GM12878 (cell line): Measurements from ENCODE around the gene ELAVL1. TPM values are rescaled to one million over a fixed set of nuclear protein-coding genes. Genes with fewer than 3 reads are reported as not detected.
"Not testable (repeated sequence)": the region's sequence is repeated elsewhere in the genome, so short reads cannot be mapped to it uniquely, and the experiment has no call there.

Experiments
- ATAC-seq: fragments of 200-7000 bp; cut with Tn5 transposase; 3 replicates; pipeline ENCODE4 v1.9.1; 2020; ENCODE audit warnings: mild to moderate bottlenecking, moderate library complexity
- BruUV-seq: library from RNA; stranded (reverse); fragments of 400-500 nt; replicated peaks from 2 replicates; lab custom pipeline; 2021; lab: Mats Ljungman, UMichigan
- CTCF ChIA-PET: fragments of 300-600 bp; sonication (Branson Sonifier 250); formaldehyde crosslinking; extraction: SDS; loops from one replicate; lab custom pipeline; 2021; ENCODE audit warnings: inconsistent platforms; lab: Yijun Ruan, JAX
- POLR2A ChIA-PET: fragments of 350-600 bp; formaldehyde crosslinking; extraction: SDS; loops from one replicate; lab custom pipeline; 2021; ENCODE audit warnings: inconsistent platforms; lab: Charles Lee
- RAD21 ChIA-PET: fragments of 300-600 bp; sonication (Branson Sonifier 250); formaldehyde crosslinking; loops from one replicate; lab custom pipeline; 2023; ENCODE audit warnings: antibody characterized with exemption; ENCODE audit not compliant: unreplicated experiment; lab: Charles Lee
- SMC1A ChIA-PET: fragments of 300-600 bp; sonication (Branson Sonifier 250); formaldehyde crosslinking; loops from one replicate; lab custom pipeline; 2023; ENCODE audit not compliant: unreplicated experiment, uncharacterized antibody; lab: Charles Lee
- DNase-seq: peaks from one replicate; pipeline ENCODE4 v3.0.0-alpha.2; 2011; ENCODE audit warnings: low read depth, low spot score
- FAIRE-seq: peaks from 3 replicates; lab custom pipeline; 2011; peaks lifted over from hg19 to GRCh38; lab: Jason Lieb, UNC
- H2AFZ ChIP-seq: 2 replicates; pipeline ENCODE4 v1.6.0; 2011; ENCODE audit warnings: low read depth, low read length, control low read depth; ENCODE audit not compliant: control insufficient read depth
- H3K27ac ChIP-seq: 2 replicates; pipeline ENCODE4 v1.5.1; 2011; ENCODE audit warnings: control low read depth; ENCODE audit not compliant: control insufficient read depth, insufficient read depth
- H3K27me3 ChIP-seq, 2 experiments: replicated peaks in 1 of 2; 2 replicates each; pipeline versions ENCODE4 v1.6.0 to v1.6.1; 2011; ENCODE audit warnings: low read length in 1 of 2; ENCODE audit not compliant: control insufficient read depth in 2 of 2, insufficient read depth in 2 of 2
- H3K36me3 ChIP-seq, 2 experiments: 2 replicates each; pipeline ENCODE4 v1.5.1; 2011; ENCODE audit warnings: low read length in 1 of 2; ENCODE audit not compliant: control insufficient read depth in 2 of 2, insufficient read depth in 2 of 2
- H3K4me1 ChIP-seq: 2 replicates; pipeline ENCODE4 v1.6.1; 2011; ENCODE audit warnings: mild to moderate bottlenecking, low read length, moderate library complexity, mixed read lengths; ENCODE audit not compliant: control insufficient read depth, insufficient read depth
- H3K4me2 ChIP-seq: 2 replicates; pipeline ENCODE4 v1.6.0; 2011; ENCODE audit warnings: control low read depth; ENCODE audit not compliant: control insufficient read depth, insufficient read depth
- H3K4me3 ChIP-seq: fragments of 200-600 bp; sonication (generic); 2 replicates; pipeline ENCODE4 v1.5.1; 2016
- H3K79me2 ChIP-seq: 2 replicates; pipeline ENCODE4 v1.6.0; 2011; ENCODE audit warnings: low read length; ENCODE audit not compliant: control insufficient read depth, insufficient read depth
- H3K9ac ChIP-seq: 2 replicates; pipeline ENCODE4 v1.8.0; 2011; ENCODE audit warnings: low read length, control low read depth, mixed read lengths; ENCODE audit not compliant: control insufficient read depth, insufficient read depth
- H3K9me3 ChIP-seq: replicated peaks from 3 replicates; pipeline ENCODE4 v1.5.1; 2011; ENCODE audit warnings: mild to moderate bottlenecking, low read length; ENCODE audit not compliant: control insufficient read depth, insufficient read depth
- H4K20me1 ChIP-seq: 2 replicates; pipeline ENCODE4 v1.6.0; 2011; ENCODE audit not compliant: control insufficient read depth, insufficient read depth
- BHLHE40 ChIP-seq, 2 experiments: fragments of 450-650 bp in 1 of 2; IDR thresholded peaks; 2 replicates each; pipeline ENCODE4 v1.6.1; 2011 to 2017; ENCODE audit warnings: low read depth in 2 of 2, borderline replicate concordance in 1 of 2, improper control_type of control experiment in 1 of 2, low read length in 1 of 2, mild to moderate bottlenecking in 1 of 2
- BMI1 ChIP-seq: fragments of 450-650 bp; IDR thresholded peaks from 2 replicates; pipeline ENCODE4 v1.6.1; 2016; ENCODE audit warnings: mild to moderate bottlenecking, moderate library complexity, borderline replicate concordance
- CBFB ChIP-seq: IDR thresholded peaks from 2 replicates; pipeline ENCODE4 v1.6.1; 2016; ENCODE audit warnings: antibody characterized with exemption, low read depth
- CBX3 ChIP-seq: fragments of 200-600 bp; sonication (generic); IDR thresholded peaks from 2 replicates; pipeline ENCODE4 v1.6.1; 2016; ENCODE audit warnings: low read depth, borderline replicate concordance
- CHD1 ChIP-seq: IDR thresholded peaks from 2 replicates; pipeline ENCODE4 v1.6.1; 2012; ENCODE audit warnings: low read depth, low read length, improper control_type of control experiment
- CREB1 ChIP-seq: IDR thresholded peaks from 2 replicates; pipeline ENCODE4 v1.6.1; 2012; ENCODE audit warnings: low read depth, mild to moderate bottlenecking, inconsistent platforms
- ESRRA ChIP-seq: IDR thresholded peaks from 2 replicates; pipeline ENCODE4 v1.6.1; 2012; ENCODE audit warnings: mild to moderate bottlenecking, low read length, improper control_type of control experiment
- FOS ChIP-seq: IDR thresholded peaks from 3 replicates; pipeline ENCODE4 v1.6.1; 2011; ENCODE audit warnings: borderline replicate concordance; ENCODE audit not compliant: insufficient read length; ENCODE audit errors: extremely low read depth
- LARP7 ChIP-seq: fragments of 450-650 bp; IDR thresholded peaks from 2 replicates; pipeline ENCODE4 v1.6.1; 2017; ENCODE audit warnings: mild to moderate bottlenecking
- POLR2A ChIP-seq: IDR thresholded peaks from 2 replicates; pipeline ENCODE4 v1.6.1; 2011; ENCODE audit warnings: low read depth, mild to moderate bottlenecking, low read length
- RB1 ChIP-seq: fragments of 450-650 bp; formaldehyde crosslinking; IDR thresholded peaks from 2 replicates; pipeline ENCODE4 v1.6.1; 2017; ENCODE audit warnings: mild to moderate bottlenecking, borderline replicate concordance
- SMC3 ChIP-seq: IDR thresholded peaks from 2 replicates; pipeline ENCODE4 v1.6.1; 2011; ENCODE audit warnings: low read length, improper control_type of control experiment, borderline replicate concordance
- STAT1 ChIP-seq: fragments of 450-650 bp; conservative IDR thresholded peaks from 2 replicates; pipeline ENCODE4 v1.6.1; 2014; ENCODE audit warnings: antibody characterized with exemption, mild to moderate bottlenecking
- ZBED1 ChIP-seq: IDR thresholded peaks from 2 replicates; pipeline ENCODE4 v1.6.1; 2016; ENCODE audit warnings: borderline replicate concordance
- ZBTB11 ChIP-seq: fragments of 450-650 bp; formaldehyde crosslinking; IDR thresholded peaks from 2 replicates; pipeline ENCODE4 v1.5.0; 2022; ENCODE audit warnings: mild to moderate bottlenecking, missing genetic modification characterization
- ZNF24 ChIP-seq: fragments of 450-650 bp; IDR thresholded peaks from 2 replicates; pipeline ENCODE4 v1.6.1; 2017; ENCODE audit warnings: antibody characterized with exemption, mild to moderate bottlenecking
- WGBS: methylation state at CpG from one replicate; pipeline ENCODE4 v1.1.6; 2016; ENCODE audit warnings: low lambda C conversion rate; ENCODE audit not compliant: insufficient replicate concordance, insufficient coverage; ENCODE audit errors: missing lambda C conversion rate; 5-methylcytosine and 5-hydroxymethylcytosine counted together
- in situ Hi-C: fragments of 300-500 bp; cut with MboI; formaldehyde crosslinking; loops from 9 replicates; pipeline ENCODE4 v1.14.3; 2018; ENCODE audit warnings: mixed read lengths
- intact Hi-C: fragments of 100-400 bp; cut with micrococcal nuclease; formaldehyde crosslinking; loops from one replicate; pipeline ENCODE4 v1.14.2; 2022; ENCODE audit not compliant: unreplicated experiment
- polyA plus RNA-seq, 11 experiments: library from polyadenylated mRNA; depleted of rRNA in 4 of 11; unstranded in 6 of 11; stranded (reverse) in 5 of 11; fragments of >200 nt; fragmentation: Nextera tagmentation in 4 of 11; fragmentation: Illumina TruSeq in 1 of 11; extraction: Ambion mirVana in 4 of 11; extraction: Trizol in 1 of 11; gene quantifications; 1 replicate in 1 of 11; 2 replicates in 10 of 11; pipeline versions ENCODE4 v1.2.1 to v1.2.3, GENCODE V29; 2011 to 2016; ENCODE audit warnings: inconsistent platforms in 2 of 11, missing spikeins in 2 of 11, low read depth in 1 of 11
- total RNA-seq, 4 experiments: library from RNA; depleted of rRNA in 3 of 4; stranded (reverse); fragments of >200 nt in 3 of 4; fragmentation: Illumina TruSeq in 1 of 4; extraction: Trizol in 1 of 4; gene quantifications; 2 replicates each; pipeline versions ENCODE4 v1.2.1 to v1.2.3, GENCODE V29; 2013 to 2021

Gene ELAVL1
- total and polyA plus RNA-seq, 10 of the 15 experiments (the other 5 are each of a cell fraction or from before 2014, with no cell fraction given) = 7.4 to 155 (median 70.3) TPM

- RAD21 ChIA-PET, H3K4me2 ChIP-seq, ATAC-seq, H4K20me1 ChIP-seq, H3K27ac ChIP-seq, in situ Hi-C loops, SMC1A ChIA-PET, FAIRE-seq, H3K4me1 ChIP-seq, H3K4me3 ChIP-seq, POLR2A ChIA-PET, BruUV-seq, H3K9ac ChIP-seq, DNase-seq, H3K9me3 ChIP-seq, H2AFZ ChIP-seq, H3K27me3 ChIP-seq, H3K79me2 ChIP-seq, intact Hi-C loops: not testable (repeated sequence)
- 96% methylated on average over 4 of the region's 4 CpGs for WGBS
- H3K36me3 ChIP-seq = peaks cover 13 to 17% of the 10 kb centered on the region in 2 experiments; a peak in 3 of 4 replicates
- CTCF ChIA-PET = interaction anchor here (3.3 kb wide), 1 partner anchor 17 kb away, joined by 16 read pairs; the partner anchor contains the start of gene TIMM44
These were observed 44.4 kb downstream of the ELAVL1 start for GRCh38 chr19:7961082-7961481.

GRCh38 chr19:7959211-7959610 is 46.2 kb downstream of the ELAVL1 start:
- H3K27me3 ChIP-seq = no peaks in the 10 kb centered on the region
- ChIA-PET POLR2A (interaction anchor here (0.6 kb wide), 1 partner anchor 10 kb away, joined by 3 read pairs; no protein-coding TSS in a partner anchor), CTCF (interaction anchor here (0.9 to 3.3 kb wide), 4 partner anchors 8 to 43 kb away, joined by 3 to 16 read pairs (median 4); partner anchors contain the start of gene TIMM44), RAD21 (no interaction called here), SMC1A (no interaction called here)
- no peak for DNase-seq
- WGBS = 90% methylated on average over 6 of the region's 6 CpGs
- H2AFZ ChIP-seq = no peak overlapping the region
- H3K4me1 ChIP-seq = no peaks in the 10 kb centered on the region
- FAIRE-seq = no peak
- H3K4me3 ChIP-seq = no peak overlapping the region
- H3K9me3 ChIP-seq = no peaks in the 10 kb centered on the region
- intact Hi-C loops = no loop called here
- no peak overlapping the region for H3K27ac ChIP-seq
- no peak overlapping the region for H3K9ac ChIP-seq
- in situ Hi-C loops = no loop called here
- no TSS peak for BruUV-seq
- no peaks in the 10 kb centered on the region for H4K20me1 ChIP-seq
- no peak overlapping the region for H3K4me2 ChIP-seq
- peaks cover 10 to 12% of the 10 kb centered on the region in 2 experiments; a peak in 3 of 4 replicates for H3K36me3 ChIP-seq
- no peak for ATAC-seq
- no peaks in the 10 kb centered on the region for H3K79me2 ChIP-seq
- TF ChIP-seq BHLHE40 (IDR thresholded peaks at IDR 0.05; ENCODE audit: borderline replicate concordance in 1 of 2, low read depth in 2 of 2, low read length in 1 of 2) (no peak), STAT1 (no peak), BMI1 (no peak), CREB1 (no peak), FOS (no peak), POLR2A (no peak), CBX3 (no peak), ZNF24 (no peak), ESRRA (no peak), RB1 (no peak), SMC3 (no peak), CHD1 (no peak), ZBTB11 (CRISPR knock-in tag) (no peak), LARP7 (no peak), ZBED1 (no peak), CBFB (no peak)
